ENCODE data around the gene PRR12. TPM values are rescaled to one million over a fixed set of nuclear protein-coding genes. Genes with fewer than 3 reads are reported as not detected.

Gene PRR12
- total RNA-seq, 4 donors from 2014 or later, result 19.6 to 53.1 (median 24.5) TPM

DNA sequence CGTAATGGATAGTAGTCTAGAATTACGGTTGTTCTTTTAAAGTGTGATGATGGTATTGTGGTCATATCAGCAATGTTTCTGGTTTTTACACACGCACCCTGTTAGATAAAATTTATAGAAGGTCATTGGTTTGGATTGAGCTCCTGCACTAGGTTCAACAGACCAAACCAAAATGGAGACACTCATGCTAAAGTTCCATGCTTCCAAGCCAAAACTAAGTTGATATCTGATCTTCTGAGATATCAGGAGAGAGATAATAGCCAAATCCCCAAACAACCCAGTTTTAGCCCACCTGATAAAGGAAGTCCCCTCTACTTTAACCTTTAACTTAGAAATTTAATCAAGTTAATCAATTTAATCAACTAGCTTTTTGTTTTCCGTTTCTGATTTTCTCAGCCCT, 11.8 kb upstream of the PRR12 start:
- WGBS, 2 donors, result 74 to 76% methylated on average over 4 of the region's 4 CpGs
- TF ChIP-seq, protein P1, sequence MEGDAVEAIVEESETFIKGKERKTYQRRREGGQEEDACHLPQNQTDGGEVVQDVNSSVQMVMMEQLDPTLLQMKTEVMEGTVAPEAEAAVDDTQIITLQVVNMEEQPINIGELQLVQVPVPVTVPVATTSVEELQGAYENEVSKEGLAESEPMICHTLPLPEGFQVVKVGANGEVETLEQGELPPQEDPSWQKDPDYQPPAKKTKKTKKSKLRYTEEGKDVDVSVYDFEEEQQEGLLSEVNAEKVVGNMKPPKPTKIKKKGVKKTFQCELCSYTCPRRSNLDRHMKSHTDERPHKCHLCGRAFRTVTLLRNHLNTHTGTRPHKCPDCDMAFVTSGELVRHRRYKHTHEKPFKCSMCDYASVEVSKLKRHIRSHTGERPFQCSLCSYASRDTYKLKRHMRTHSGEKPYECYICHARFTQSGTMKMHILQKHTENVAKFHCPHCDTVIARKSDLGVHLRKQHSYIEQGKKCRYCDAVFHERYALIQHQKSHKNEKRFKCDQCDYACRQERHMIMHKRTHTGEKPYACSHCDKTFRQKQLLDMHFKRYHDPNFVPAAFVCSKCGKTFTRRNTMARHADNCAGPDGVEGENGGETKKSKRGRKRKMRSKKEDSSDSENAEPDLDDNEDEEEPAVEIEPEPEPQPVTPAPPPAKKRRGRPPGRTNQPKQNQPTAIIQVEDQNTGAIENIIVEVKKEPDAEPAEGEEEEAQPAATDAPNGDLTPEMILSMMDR (IDR thresholded peaks at IDR 0.05), result no peak
- no peak for TF ChIP-seq POLR2A (IDR thresholded peaks at IDR 0.05)
- no peak overlapping the region for H3K4me3 ChIP-seq (ENCODE audit: low read depth, poor library complexity, severe bottlenecking)

DNA sequence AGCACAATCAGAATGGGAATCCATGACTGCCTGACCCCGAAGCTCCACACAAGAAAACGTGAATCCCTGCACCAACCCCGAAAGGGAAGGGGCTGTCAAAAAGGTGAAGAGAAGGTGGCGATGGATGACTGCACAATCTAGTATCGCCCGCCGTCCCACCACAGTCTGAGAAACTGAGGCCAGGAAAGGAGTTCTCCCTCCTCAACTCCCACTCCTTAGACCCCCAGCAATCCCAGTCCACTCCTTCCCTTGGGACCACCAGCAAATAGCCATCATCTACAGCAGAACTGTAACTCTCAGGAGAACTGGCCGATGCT, 11.1 kb upstream of the PRR12 start:
- DNase-seq (ENCODE audit: low spot score in 2 of 2), result no peak
- WGBS, 2 donors, result 0 to 1% methylated on average over 8 of the region's 8 CpGs
- peak overlapping the region; percentile 53 for H3K4me3 ChIP-seq (ENCODE audit: low read depth, poor library complexity, severe bottlenecking)
- intact Hi-C loops (cut with DNase I; ENCODE audit: low total_unique reads), result loop anchor here (10.0 kb wide), 1 partner anchor 85 kb away; the partner anchor contains the start of genes BCL2L12 and IRF3
- TF ChIP-seq, protein P1 (IDR thresholded peaks at IDR 0.05), result no peak
- no peak for TF ChIP-seq POLR2A (IDR thresholded peaks at IDR 0.05)

More for the DNA sequence above, 11.8 kb upstream of the PRR12 start:
- no peak for DNase-seq (ENCODE audit: low spot score in 2 of 2)
- intact Hi-C loops (cut with DNase I; ENCODE audit: low total_unique reads), result loop anchor here (10.0 kb wide), 1 partner anchor 86 kb away; the partner anchor contains the start of genes BCL2L12 and IRF3

DNA sequence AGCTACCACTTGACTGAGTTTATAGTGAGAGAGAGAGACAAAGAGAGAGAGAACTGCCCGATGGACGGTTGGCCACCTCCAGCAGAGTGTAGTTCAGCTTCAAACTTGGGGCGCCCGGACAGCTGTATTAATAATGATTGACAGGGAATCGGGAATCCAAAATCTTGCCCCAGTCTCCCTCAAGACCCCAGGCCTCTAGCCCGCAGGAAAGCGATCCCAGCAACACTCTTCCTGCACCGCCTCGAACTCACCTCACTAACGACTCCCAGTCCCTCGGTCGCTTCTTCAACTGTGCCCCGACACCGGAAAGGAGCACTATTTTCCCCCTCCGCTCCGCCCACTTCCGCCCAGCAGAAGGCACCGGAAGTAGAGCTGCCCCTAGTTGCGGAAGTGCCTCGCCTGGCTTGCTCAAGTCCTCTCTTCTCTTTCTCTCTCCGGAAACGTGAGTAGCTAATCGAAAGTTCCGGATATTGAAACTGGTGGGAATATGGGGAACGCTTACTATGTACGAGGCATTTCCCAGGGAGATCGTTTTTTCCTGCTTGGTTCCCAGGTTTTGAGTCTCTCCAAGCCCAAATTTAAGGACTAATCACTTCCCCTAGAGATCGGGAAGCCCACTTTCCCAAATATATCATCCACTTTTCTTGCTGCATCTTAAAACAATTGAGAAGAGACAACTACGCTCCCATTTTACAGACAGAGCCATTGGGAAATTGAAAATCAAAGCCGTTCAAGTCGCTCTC, 10.5 kb upstream of the PRR12 start, which contains the start of gene NOSIP:
Gene NOSIP (minus strand): TSS at position 293 of the 743 bp plus-strand sequence. CDS start 19,865 bp downstream, outside the sequence.
- intact Hi-C loops (cut with DNase I; ENCODE audit: low total_unique reads), result no loop called here
- peak in 1 of 2 donors; percentile 58 for TF ChIP-seq POLR2A (IDR thresholded peaks at IDR 0.05)
- TF ChIP-seq, protein P1 (IDR thresholded peaks at IDR 0.05), result no peak

DNA sequence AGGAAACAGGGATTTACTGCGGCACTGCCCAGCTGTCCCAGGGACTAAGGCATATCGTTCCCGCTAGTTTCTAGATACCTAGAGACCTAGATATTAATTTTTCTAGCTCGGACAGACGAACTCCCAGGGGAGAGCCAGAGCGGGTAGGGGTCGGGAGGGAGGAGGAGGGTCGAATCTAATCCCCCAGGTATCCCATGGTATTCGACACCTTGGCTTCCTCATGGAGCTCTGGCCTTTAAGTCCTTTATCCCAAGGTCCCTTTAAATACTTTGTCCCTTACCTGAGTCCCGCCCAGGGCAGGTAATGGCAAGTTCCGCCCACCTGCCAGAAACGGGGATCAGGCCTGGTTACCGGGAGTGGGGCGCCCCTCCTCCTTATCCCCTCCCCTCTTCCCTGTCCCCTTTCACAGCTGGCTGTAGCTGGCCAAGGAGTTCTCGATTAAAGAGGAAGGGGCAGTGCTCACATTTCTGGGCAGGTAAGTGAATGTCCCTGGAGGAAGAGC, 9.9 kb upstream of the PRR12 start, which contains the start of gene PRRG2:
Gene PRRG2 (plus strand): TSS at position 310 of the 502 bp plus-strand sequence. CDS start 1,904 bp downstream, outside the sequence.
- WGBS, 2 donors, result 20 to 22% methylated on average over 15 of the region's 15 CpGs
- no peak for DNase-seq (ENCODE audit: low spot score in 2 of 2)
- TF ChIP-seq, protein P1 (IDR thresholded peaks at IDR 0.05), result no peak
- TF ChIP-seq POLR2A (IDR thresholded peaks at IDR 0.05), result no peak
- peak within 1 kb of the TSS; percentile 53 for H3K4me3 ChIP-seq (ENCODE audit: low read depth, poor library complexity, severe bottlenecking)
- intact Hi-C loops (cut with DNase I; ENCODE audit: low total_unique reads), result no loop called here

More for the DNA sequence above, 10.5 kb upstream of the PRR12 start, which contains the start of gene NOSIP:
- H3K4me3 ChIP-seq (ENCODE audit: low read depth, poor library complexity, severe bottlenecking), result peak within 1 kb of the TSS; percentile 53
- peak; percentile 96 to 99 for DNase-seq (ENCODE audit: low spot score in 2 of 2)
- 2% methylated on average over 31 of the region's 31 CpGs for WGBS, 2 donors

DNA sequence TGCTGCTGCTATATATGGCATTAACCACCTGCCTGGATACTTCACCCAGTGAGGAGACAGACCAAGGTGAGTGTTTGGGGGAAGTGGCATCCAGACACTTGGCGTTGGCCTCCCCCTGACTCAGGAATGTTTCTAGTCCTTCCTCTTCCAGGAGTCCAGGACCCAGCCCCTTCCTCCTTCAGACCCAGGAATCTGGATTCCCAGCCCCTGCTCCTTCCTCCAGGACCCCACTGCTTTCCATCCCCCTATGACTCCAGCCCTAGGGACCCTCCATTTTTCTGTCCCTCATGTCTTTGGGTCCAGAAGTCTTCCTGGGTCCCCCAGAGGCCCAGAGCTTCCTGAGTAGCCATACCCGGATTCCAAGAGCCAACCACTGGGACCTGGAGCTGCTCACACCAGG, 7.7 kb upstream of the PRR12 start:
- WGBS, 2 donors, result 51 to 62% methylated on average over 2 of the region's 2 CpGs

More for the DNA sequence above, 7.7 kb upstream of the PRR12 start:
- TF ChIP-seq POLR2A (IDR thresholded peaks at IDR 0.05), result no peak
- TF ChIP-seq, protein P1 (IDR thresholded peaks at IDR 0.05), result no peak
- DNase-seq (ENCODE audit: low spot score in 2 of 2), result no peak
- no peak overlapping the region for H3K4me3 ChIP-seq (ENCODE audit: low read depth, poor library complexity, severe bottlenecking)
- intact Hi-C loops (cut with DNase I; ENCODE audit: low total_unique reads), result no loop called here
